ENCODE data around the gene URB1.

GRCh38 chr21:32378956-32379355, 13.9 kb downstream of the URB1 start:
- TF ChIP-seq POLR2AphosphoS5 (IDR thresholded peaks at IDR 0.05; ENCODE audit: borderline replicate concordance, low read depth, low read length) (no peak), EZH2 (IDR thresholded peaks at IDR 0.05) (no peak), FOXP2 (optimal IDR thresholded peaks at IDR 0.05; ENCODE audit: control extremely low read depth, extremely low read length, insufficient read depth) (no peak)

Data from SK-N-MC (cell line).